Vagina (tissue), 2 donors: ENCODE results near the gene PRPF38B. TPM values are rescaled to one million over a fixed set of nuclear protein-coding genes. Genes with fewer than 3 reads are reported as not detected.
A peak's percentile ranks its signal among the peaks of the same experiment; 100 is the strongest.

Experiments
- DNase-seq, 2 donors: peaks; one replicate each; pipeline ENCODE4 v3.0.0-alpha.2; 2017; ENCODE audit errors: extremely low spot score in 2 of 2
- H3K27ac ChIP-seq: fragments of 200-600 bp; sonication (generic); one replicate; pipeline ENCODE4 v1.5.1; 2019
- H3K27me3 ChIP-seq: fragments of 200-600 bp; sonication (generic); one replicate; pipeline ENCODE4 v1.5.1; 2019
- H3K36me3 ChIP-seq, 2 donors: fragments of 200-600 bp; sonication (generic); one replicate each; pipeline ENCODE4 v1.5.1; 2017 to 2019
- H3K4me1 ChIP-seq: fragments of 200-600 bp; sonication (generic); one replicate; pipeline ENCODE4 v1.5.1; 2019
- H3K4me3 ChIP-seq, 2 donors: fragments of 200-600 bp; sonication (generic); 1 replicate in 1 of 2; 2 replicates in 1 of 2; pipeline ENCODE4 v1.5.1; 2016 to 2019
- H3K9me3 ChIP-seq: fragments of 200-600 bp; sonication (generic); one replicate; pipeline ENCODE4 v1.5.1; 2019
- POLR2A ChIP-seq, 2 donors: fragments of 450-650 bp; IDR thresholded peaks; one replicate each; pipeline ENCODE4 v1.6.1; 2017; ENCODE audit warnings: antibody characterized with exemption in 2 of 2, mild to moderate bottlenecking in 2 of 2, moderate library complexity in 2 of 2
- POLR2AphosphoS5 ChIP-seq, 2 donors: sonication (generic); formaldehyde crosslinking; IDR thresholded peaks; one replicate each; pipeline ENCODE4 v1.9.0; 2017; ENCODE audit warnings: antibody characterized with exemption in 2 of 2, mild to moderate bottlenecking in 2 of 2, low read depth in 1 of 2; ENCODE audit not compliant: insufficient read depth in 1 of 2
- intact Hi-C: fragments of 100-400 bp; cut with DNase I; formaldehyde crosslinking; loops from one replicate; pipeline ENCODE4 v1.15.1; 2023
- total RNA-seq: library from RNA; depleted of rRNA; stranded (reverse); fragments of >200 nt; gene quantifications from one replicate; pipeline ENCODE4 v1.2.3, GENCODE V29; 2016
- TF ChIP-seq, protein P1 (sequence below), 3 experiments: fragments of 450-650 bp in 2 of 3; fragments of 200-600 bp in 1 of 3; sonication (generic) in 1 of 3; IDR thresholded peaks; one replicate each; pipeline ENCODE4 v1.5.1; 2017 to 2019; ENCODE audit warnings: antibody characterized with exemption in 3 of 3, mild to moderate bottlenecking in 2 of 3, moderate library complexity in 2 of 3

Gene PRPF38B
- total RNA-seq, 1 donor from 2014 or later: 27.0 TPM

DNA sequence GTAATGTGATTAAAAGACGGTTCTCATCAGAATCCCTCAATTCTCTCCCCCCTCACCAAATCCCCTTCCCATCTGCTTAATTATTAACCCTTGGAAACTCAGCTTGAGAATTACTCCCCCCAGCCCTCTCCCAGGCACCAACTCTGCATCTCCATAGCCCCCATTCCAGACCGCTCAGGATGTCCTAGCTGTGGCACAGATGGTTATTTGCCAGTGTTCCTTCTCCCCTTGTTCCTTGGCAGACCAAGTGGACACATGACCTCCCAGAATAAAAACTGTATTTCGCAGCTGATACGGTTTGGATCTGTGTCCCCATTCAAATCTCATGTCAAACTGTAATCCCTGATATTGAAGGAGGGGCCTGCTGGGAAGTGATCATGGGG, 45.9 kb upstream of the PRPF38B start:
- TF ChIP-seq, protein P1, sequence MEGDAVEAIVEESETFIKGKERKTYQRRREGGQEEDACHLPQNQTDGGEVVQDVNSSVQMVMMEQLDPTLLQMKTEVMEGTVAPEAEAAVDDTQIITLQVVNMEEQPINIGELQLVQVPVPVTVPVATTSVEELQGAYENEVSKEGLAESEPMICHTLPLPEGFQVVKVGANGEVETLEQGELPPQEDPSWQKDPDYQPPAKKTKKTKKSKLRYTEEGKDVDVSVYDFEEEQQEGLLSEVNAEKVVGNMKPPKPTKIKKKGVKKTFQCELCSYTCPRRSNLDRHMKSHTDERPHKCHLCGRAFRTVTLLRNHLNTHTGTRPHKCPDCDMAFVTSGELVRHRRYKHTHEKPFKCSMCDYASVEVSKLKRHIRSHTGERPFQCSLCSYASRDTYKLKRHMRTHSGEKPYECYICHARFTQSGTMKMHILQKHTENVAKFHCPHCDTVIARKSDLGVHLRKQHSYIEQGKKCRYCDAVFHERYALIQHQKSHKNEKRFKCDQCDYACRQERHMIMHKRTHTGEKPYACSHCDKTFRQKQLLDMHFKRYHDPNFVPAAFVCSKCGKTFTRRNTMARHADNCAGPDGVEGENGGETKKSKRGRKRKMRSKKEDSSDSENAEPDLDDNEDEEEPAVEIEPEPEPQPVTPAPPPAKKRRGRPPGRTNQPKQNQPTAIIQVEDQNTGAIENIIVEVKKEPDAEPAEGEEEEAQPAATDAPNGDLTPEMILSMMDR (IDR thresholded peaks at IDR 0.05): no peak
- no peak for TF ChIP-seq POLR2A (IDR thresholded peaks at IDR 0.05)
- TF ChIP-seq POLR2AphosphoS5 (IDR thresholded peaks at IDR 0.05; ENCODE audit: insufficient read depth in 1 of 2, low read depth in 1 of 2): no peak
- H3K4me3 ChIP-seq: no peak overlapping the region
- no peaks in the 10 kb centered on the region for H3K9me3 ChIP-seq
- intact Hi-C loops: no loop called here
- no peaks in the 10 kb centered on the region for H3K36me3 ChIP-seq
- peaks cover 15% of the 10 kb centered on the region for H3K4me1 ChIP-seq
- no peaks in the 10 kb centered on the region for H3K27me3 ChIP-seq
- DNase-seq: no peak
- H3K27ac ChIP-seq: peak overlapping the region; percentile 66

DNA sequence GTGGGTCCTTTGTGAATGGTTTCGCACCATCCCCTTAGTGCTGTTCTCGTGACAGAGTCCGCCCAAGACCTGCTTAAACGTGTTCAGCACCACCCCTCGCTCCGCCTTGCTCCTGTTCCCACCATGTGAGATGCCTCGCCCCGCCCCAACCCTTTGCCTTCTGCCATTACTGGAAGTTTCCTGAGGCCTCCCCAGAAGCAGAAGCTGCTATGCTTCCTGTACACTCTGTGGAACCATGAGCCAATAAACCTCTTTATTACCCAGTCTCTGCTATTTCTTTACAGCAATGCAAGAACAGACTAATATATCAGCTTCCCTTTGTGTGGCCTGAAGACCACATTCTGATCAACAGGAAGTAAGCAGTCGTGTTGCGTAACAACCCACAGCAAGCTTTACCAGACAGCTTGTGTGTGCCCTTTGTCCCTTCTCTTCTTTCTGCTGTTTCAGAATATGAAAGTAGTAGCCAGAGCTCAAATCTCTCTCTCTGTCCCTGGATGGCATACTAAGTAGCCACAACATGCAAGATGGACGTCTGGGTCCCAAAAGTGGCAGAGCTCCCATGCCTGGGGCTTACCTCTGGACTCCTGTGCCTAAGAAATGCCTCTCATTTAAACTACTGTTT, 45.4 kb upstream of the PRPF38B start:
- Histone ChIP-seq H3K9me3 (no peaks in the 10 kb centered on the region), H3K27ac (peak overlapping the region; percentile 66), H3K36me3 (no peaks in the 10 kb centered on the region), H3K4me3 (no peak overlapping the region), H3K27me3 (no peaks in the 10 kb centered on the region), H3K4me1 (peaks cover 15% of the 10 kb centered on the region)
- DNase-seq: no peak
- peak in 1 of 2 donors; percentile 49 for TF ChIP-seq POLR2AphosphoS5 (IDR thresholded peaks at IDR 0.05; ENCODE audit: insufficient read depth in 1 of 2, low read depth in 1 of 2)
- peak in 1 of 2 donors; percentile 10 for TF ChIP-seq POLR2A (IDR thresholded peaks at IDR 0.05)
- TF ChIP-seq, protein P1 (IDR thresholded peaks at IDR 0.05): no peak
- intact Hi-C loops: no loop called here

- no peaks in the 10 kb centered on the region for H3K36me3 ChIP-seq
- intact Hi-C loops: no loop called here
- TF ChIP-seq, protein P1 (IDR thresholded peaks at IDR 0.05): no peak
- TF ChIP-seq POLR2A (IDR thresholded peaks at IDR 0.05) (no peak), POLR2AphosphoS5 (IDR thresholded peaks at IDR 0.05; ENCODE audit: insufficient read depth in 1 of 2, low read depth in 1 of 2) (no peak)
- DNase-seq: no peak
- no peak overlapping the region for H3K27ac ChIP-seq
- no peaks in the 10 kb centered on the region for H3K4me1 ChIP-seq
- no peaks in the 10 kb centered on the region for H3K9me3 ChIP-seq
- H3K27me3 ChIP-seq: no peaks in the 10 kb centered on the region
- H3K4me3 ChIP-seq: no peak overlapping the region
These were observed 38.5 kb upstream of the PRPF38B start for GRCh38 chr1:108653431-108654105.

DNA sequence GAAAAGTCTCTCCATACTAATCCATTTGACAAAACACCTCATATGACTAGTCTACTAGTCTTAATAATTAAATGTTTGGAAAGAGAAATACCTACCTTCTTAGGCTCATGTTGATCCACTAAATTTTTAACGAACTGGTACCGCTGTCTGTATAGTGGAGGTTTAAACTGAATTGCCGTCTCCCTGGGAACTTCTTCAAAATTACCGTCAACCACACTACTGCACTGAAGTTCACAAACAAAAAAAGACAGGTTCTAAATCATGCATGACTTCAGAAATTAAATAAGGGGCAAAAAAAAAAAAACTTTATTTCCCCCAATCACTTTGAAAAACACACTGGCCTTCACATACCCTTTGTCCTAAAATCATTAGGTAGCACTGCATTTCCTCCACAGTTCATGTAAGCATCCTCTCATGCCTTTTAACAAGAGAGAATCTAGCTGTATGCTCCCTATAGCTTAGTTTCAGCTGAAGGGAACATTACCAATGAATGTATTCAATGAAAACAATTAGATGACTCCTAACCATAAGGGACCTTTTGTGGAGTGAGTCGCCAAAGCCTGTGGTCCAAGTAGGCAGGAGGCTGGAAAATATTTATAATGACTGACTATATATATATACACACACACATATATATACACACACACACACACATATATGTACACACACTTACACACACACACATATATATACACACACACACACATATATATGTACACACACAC, 34.6 kb upstream of the PRPF38B start:
- Histone ChIP-seq H3K36me3 (no peaks in the 10 kb centered on the region), H3K4me3 (no peak overlapping the region), H3K4me1 (peaks cover 4% of the 10 kb centered on the region), H3K27ac (no peak overlapping the region), H3K27me3 (no peaks in the 10 kb centered on the region), H3K9me3 (no peaks in the 10 kb centered on the region)
- TF ChIP-seq POLR2A (IDR thresholded peaks at IDR 0.05) (no peak), POLR2AphosphoS5 (IDR thresholded peaks at IDR 0.05; ENCODE audit: insufficient read depth in 1 of 2, low read depth in 1 of 2) (no peak)
- TF ChIP-seq, protein P1 (IDR thresholded peaks at IDR 0.05): no peak
- DNase-seq: no peak
- intact Hi-C loops: no loop called here
